ENCODE measurements around the gene SMYD5. TPM values are rescaled to one million over a fixed set of nuclear protein-coding genes. Genes with fewer than 3 reads are reported as not detected.

Gene SMYD5
- total RNA-seq, 2 experiments from 2014 or later, result 39.1 to 46.7 TPM

- Histone ChIP-seq H3K36me3 (ENCODE audit: insufficient read depth, low read length) (peaks cover 27% of the 10 kb centered on the region), H3K4me1 (ENCODE audit: insufficient read depth, low read length) (peaks cover 13% of the 10 kb centered on the region), H3K27me3 (ENCODE audit: control insufficient read depth in 1 of 2, insufficient read depth in 2 of 2, low read length in 2 of 2) (no peaks in the 10 kb centered on the region), H3K27ac (ENCODE audit: low read depth in 1 of 2, low read length in 2 of 2) (no peak overlapping the region), H3K4me3 (ENCODE audit: low read length) (no peak overlapping the region), H3K9me3 (ENCODE audit: control insufficient read depth in 1 of 2, insufficient read depth in 1 of 2, low read length in 2 of 2) (no peaks in the 10 kb centered on the region)
- Mint-ChIP-seq H3K27ac (no peak overlapping the region), H3K27me3 (no peaks in the 10 kb centered on the region), H3K4me3 (no peak overlapping the region), H3K9me3 (no peaks in the 10 kb centered on the region), H3K4me1 (ENCODE audit: low read depth) (no peaks in the 10 kb centered on the region), H3K36me3 (ENCODE audit: low read depth) (peaks cover 39% of the 10 kb centered on the region)
- DNase-seq (no peak), ATAC-seq (ENCODE audit: poor library complexity) (no peak)
- POLR2A ChIA-PET, result interaction anchor here (2.1 kb wide), 1 partner anchor 23 kb away, joined by 20 read pairs; the partner anchor contains the start of genes CCT7 and PRADC1
- CTCF ChIA-PET, result no interaction called here
- intact Hi-C loops (cut with DNase I, micrococcal nuclease), result no loop called here
- TF ChIP-seq, protein P1, sequence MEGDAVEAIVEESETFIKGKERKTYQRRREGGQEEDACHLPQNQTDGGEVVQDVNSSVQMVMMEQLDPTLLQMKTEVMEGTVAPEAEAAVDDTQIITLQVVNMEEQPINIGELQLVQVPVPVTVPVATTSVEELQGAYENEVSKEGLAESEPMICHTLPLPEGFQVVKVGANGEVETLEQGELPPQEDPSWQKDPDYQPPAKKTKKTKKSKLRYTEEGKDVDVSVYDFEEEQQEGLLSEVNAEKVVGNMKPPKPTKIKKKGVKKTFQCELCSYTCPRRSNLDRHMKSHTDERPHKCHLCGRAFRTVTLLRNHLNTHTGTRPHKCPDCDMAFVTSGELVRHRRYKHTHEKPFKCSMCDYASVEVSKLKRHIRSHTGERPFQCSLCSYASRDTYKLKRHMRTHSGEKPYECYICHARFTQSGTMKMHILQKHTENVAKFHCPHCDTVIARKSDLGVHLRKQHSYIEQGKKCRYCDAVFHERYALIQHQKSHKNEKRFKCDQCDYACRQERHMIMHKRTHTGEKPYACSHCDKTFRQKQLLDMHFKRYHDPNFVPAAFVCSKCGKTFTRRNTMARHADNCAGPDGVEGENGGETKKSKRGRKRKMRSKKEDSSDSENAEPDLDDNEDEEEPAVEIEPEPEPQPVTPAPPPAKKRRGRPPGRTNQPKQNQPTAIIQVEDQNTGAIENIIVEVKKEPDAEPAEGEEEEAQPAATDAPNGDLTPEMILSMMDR (IDR thresholded peaks at IDR 0.05), result no peak
Observed at GRCh38 chr2:73256618-73256922, 42.5 kb downstream of the SMYD5 start.

GRCh38 chr2:73257021-73257420, 43.0 kb downstream of the SMYD5 start:
- peaks cover 13% of the 10 kb centered on the region for H3K4me1 ChIP-seq (ENCODE audit: insufficient read depth, low read length)
- CTCF ChIA-PET, result no interaction called here
- no peaks in the 10 kb centered on the region for H3K9me3 ChIP-seq (ENCODE audit: control insufficient read depth in 1 of 2, insufficient read depth in 1 of 2, low read length in 2 of 2)
- POLR2A ChIA-PET, result interaction anchor here (0.7 to 2.1 kb wide), 2 partner anchors 24 to 34 kb away, joined by 3 to 20 read pairs; partner anchors contain the start of genes CCT7 and PRADC1
- H3K27ac Mint-ChIP-seq, result no peak overlapping the region
- no peaks in the 10 kb centered on the region for H3K9me3 Mint-ChIP-seq
- TF ChIP-seq, protein P1 (IDR thresholded peaks at IDR 0.05), result no peak
- no peaks in the 10 kb centered on the region for H3K4me1 Mint-ChIP-seq (ENCODE audit: low read depth)
- no peaks in the 10 kb centered on the region for H3K27me3 Mint-ChIP-seq
- H3K36me3 ChIP-seq (ENCODE audit: insufficient read depth, low read length), result peaks cover 25% of the 10 kb centered on the region
- no peak overlapping the region for H3K27ac ChIP-seq (ENCODE audit: low read depth in 1 of 2, low read length in 2 of 2)
- no peak for DNase-seq
- H3K27me3 ChIP-seq (ENCODE audit: control insufficient read depth in 1 of 2, insufficient read depth in 2 of 2, low read length in 2 of 2), result no peaks in the 10 kb centered on the region
- ATAC-seq (ENCODE audit: poor library complexity), result no peak
- H3K4me3 Mint-ChIP-seq, result no peak overlapping the region
- peaks cover 39% of the 10 kb centered on the region for H3K36me3 Mint-ChIP-seq (ENCODE audit: low read depth)
- intact Hi-C loops (cut with DNase I, micrococcal nuclease), result no loop called here
- no peak overlapping the region for H3K4me3 ChIP-seq (ENCODE audit: low read length)

DNA sequence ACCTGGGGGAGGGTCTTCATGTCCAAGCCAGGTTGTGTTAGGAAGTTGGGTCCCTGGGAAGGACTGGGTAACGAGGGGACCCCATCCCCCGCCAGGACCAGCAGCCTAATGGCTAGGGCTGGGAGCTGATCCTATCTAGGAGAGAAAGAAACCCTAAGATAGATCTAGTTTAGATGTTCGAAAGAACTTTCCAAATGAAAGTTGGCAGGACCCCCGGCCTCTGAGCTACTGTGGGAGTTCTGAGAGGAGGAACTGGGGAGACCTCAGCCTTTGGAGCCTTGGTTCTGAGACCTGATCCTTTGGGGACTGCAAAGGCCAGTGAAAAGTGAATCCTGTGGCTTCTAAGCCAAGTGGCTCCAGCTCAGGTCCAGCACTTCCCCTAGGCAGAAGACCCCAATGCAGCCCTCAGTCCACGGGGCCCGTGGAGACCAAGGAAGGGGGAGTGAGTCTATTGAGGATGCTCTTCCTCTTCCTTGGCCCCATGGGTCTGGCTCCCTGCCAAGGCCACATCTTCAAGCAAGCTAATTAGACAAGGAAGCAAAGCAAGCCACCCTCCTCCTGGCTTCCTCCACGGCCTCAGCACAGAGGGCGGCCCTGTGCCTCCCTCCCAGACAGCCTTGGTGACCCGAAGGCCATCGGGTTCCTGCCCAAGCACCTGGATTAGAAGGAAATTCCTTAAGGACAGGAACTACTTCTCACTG, 43.5 kb downstream of the SMYD5 start:
- ATAC-seq (ENCODE audit: poor library complexity) (no peak), DNase-seq (peak in 8 of 14 experiments; percentile 11 to 62 (median 40))
- H3K36me3 Mint-ChIP-seq (ENCODE audit: low read depth), result peaks cover 34% of the 10 kb centered on the region
- Histone ChIP-seq H3K27me3 (ENCODE audit: control insufficient read depth in 1 of 2, insufficient read depth in 2 of 2, low read length in 2 of 2) (no peaks in the 10 kb centered on the region), H3K9me3 (ENCODE audit: control insufficient read depth in 1 of 2, insufficient read depth in 1 of 2, low read length in 2 of 2) (no peaks in the 10 kb centered on the region), H3K36me3 (ENCODE audit: insufficient read depth, low read length) (peaks cover 20% of the 10 kb centered on the region), H3K4me1 (ENCODE audit: insufficient read depth, low read length) (peaks cover 13% of the 10 kb centered on the region), H3K27ac (ENCODE audit: low read depth in 1 of 2, low read length in 2 of 2) (no peak overlapping the region), H3K4me3 (ENCODE audit: low read length) (no peak overlapping the region)
- ChIA-PET CTCF (no interaction called here), POLR2A (interaction anchor here (0.6 to 2.1 kb wide), 3 partner anchors 24 to 33 kb away, joined by 3 to 20 read pairs (median 3); partner anchors contain the start of genes CCT7 and PRADC1)
- no peaks in the 10 kb centered on the region for H3K4me1 Mint-ChIP-seq (ENCODE audit: low read depth)
- H3K9me3 Mint-ChIP-seq, result no peaks in the 10 kb centered on the region
- TF ChIP-seq, protein P1 (IDR thresholded peaks at IDR 0.05), result no peak
- H3K4me3 Mint-ChIP-seq, result no peak overlapping the region
- H3K27ac Mint-ChIP-seq, result no peak overlapping the region
- H3K27me3 Mint-ChIP-seq, result no peaks in the 10 kb centered on the region
- intact Hi-C loops (cut with DNase I, micrococcal nuclease), result no loop called here
